ENCODE measurements around the gene CASTOR1.
A peak's percentile ranks its signal among the peaks of the same experiment; 100 is the strongest.
"Not testable (repeated sequence)": the region's sequence is repeated elsewhere in the genome, so short reads cannot be mapped to it uniquely, and the experiment has no call there.

Gene CASTOR1

DNA sequence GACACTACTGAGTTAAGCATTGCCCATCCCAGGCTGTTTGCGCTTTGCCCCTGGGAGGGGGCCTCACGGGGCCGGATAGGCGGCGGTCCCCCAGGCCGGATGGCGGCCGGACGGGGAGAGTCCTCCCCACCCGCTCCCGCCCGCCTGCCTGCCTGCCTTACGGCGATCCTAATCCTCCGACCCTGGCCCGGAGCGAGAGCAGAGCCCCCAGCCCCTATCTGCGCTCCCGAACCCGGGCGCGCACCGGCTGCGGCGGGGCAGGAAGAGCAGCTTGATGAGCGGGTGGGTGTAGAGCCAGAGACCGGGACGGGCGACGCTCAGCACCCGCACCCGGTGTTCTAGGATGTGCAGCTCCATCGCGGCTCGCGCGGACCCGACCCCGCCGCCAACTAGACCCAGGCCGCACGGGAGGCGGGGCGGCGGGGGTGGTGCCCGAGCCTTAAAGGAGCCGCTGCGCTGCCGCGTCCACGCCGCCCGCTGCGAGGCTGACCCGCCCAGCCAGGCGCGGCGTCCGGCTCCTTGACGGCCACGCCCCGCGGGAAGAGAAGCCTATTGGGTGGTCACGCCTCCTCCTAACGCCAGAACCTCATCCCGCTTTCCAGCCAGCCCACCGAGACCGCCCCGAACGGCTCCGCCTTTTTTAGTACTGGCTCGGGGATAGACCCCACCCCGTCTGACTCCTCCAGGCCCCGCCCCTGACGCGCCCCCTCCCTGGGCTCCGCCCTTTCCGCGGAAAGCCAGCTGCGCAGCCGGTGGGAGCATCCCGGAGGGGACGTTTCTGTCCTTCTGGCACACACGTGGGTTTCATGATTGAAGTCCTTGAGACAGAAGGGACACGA is at the start of gene CASTOR1:
Gene CASTOR1 (minus strand): TSS at position 365 of the 839 bp plus-strand sequence. CDS start 8 bp downstream, at position 357.
- TF ChIP-seq, protein P1, sequence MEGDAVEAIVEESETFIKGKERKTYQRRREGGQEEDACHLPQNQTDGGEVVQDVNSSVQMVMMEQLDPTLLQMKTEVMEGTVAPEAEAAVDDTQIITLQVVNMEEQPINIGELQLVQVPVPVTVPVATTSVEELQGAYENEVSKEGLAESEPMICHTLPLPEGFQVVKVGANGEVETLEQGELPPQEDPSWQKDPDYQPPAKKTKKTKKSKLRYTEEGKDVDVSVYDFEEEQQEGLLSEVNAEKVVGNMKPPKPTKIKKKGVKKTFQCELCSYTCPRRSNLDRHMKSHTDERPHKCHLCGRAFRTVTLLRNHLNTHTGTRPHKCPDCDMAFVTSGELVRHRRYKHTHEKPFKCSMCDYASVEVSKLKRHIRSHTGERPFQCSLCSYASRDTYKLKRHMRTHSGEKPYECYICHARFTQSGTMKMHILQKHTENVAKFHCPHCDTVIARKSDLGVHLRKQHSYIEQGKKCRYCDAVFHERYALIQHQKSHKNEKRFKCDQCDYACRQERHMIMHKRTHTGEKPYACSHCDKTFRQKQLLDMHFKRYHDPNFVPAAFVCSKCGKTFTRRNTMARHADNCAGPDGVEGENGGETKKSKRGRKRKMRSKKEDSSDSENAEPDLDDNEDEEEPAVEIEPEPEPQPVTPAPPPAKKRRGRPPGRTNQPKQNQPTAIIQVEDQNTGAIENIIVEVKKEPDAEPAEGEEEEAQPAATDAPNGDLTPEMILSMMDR (IDR thresholded peaks at IDR 0.05; ENCODE audit: low read depth, low read length) = no peak

DNA sequence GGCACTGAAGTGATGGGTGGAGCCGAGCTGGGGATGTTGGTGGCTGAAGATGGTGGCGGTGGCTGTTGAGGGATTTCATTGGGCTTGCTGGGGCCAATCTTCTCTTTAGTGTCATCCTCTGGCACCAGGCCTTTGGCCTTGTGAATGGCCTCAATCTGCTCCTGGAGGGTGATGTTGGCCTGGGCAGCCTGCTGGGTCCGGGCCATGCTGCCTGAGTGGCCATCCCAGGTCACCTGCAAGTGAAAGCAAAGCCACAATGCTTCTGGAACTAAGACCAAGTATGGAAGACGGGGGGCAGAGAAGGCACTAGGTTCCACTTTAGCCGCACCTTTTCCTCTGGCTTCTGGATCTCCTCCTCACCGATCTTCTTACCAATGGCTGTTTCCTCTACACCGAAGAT is 49.5 kb upstream of the CASTOR1 start:
- TF ChIP-seq, protein P1 (IDR thresholded peaks at IDR 0.05; ENCODE audit: low read depth, low read length) = no peak

More for the DNA sequence above, at the start of gene CASTOR1:
- peak within 1 kb of the TSS; percentile 71 for H3K4me3 ChIP-seq (ENCODE audit: low read depth, low read length)

GRCh38 chr22:30338341-30338740 is 49.0 kb upstream of the CASTOR1 start:
- H3K4me3 ChIP-seq (ENCODE audit: low read depth, low read length) = not testable (repeated sequence)

More for the DNA sequence above, 49.5 kb upstream of the CASTOR1 start:
- H3K4me3 ChIP-seq (ENCODE audit: low read depth, low read length) = no peak overlapping the region

- TF ChIP-seq, protein P1 (IDR thresholded peaks at IDR 0.05; ENCODE audit: low read depth, low read length) = no peak
- H3K4me3 ChIP-seq (ENCODE audit: low read depth, low read length) = no peak overlapping the region
Measured at GRCh38 chr22:30337461-30337778, 48.1 kb upstream of the CASTOR1 start.

GRCh38 chr22:30336752-30337460 is 47.6 kb upstream of the CASTOR1 start:
- H3K4me3 ChIP-seq (ENCODE audit: low read depth, low read length) = no peak overlapping the region
- TF ChIP-seq, protein P1 (IDR thresholded peaks at IDR 0.05; ENCODE audit: low read depth, low read length) = no peak

GRCh38 chr22:30335236-30335635 is 45.9 kb upstream of the CASTOR1 start:
- no peak overlapping the region for H3K4me3 ChIP-seq (ENCODE audit: low read depth, low read length)
- TF ChIP-seq, protein P1 (IDR thresholded peaks at IDR 0.05; ENCODE audit: low read depth, low read length) = no peak

- TF ChIP-seq, protein P1 (IDR thresholded peaks at IDR 0.05; ENCODE audit: low read depth, low read length) = no peak
Measured at GRCh38 chr22:30334646-30335045, 45.3 kb upstream of the CASTOR1 start.

More at GRCh38 chr22:30334646-30335045, 45.3 kb upstream of the CASTOR1 start:
- no peak overlapping the region for H3K4me3 ChIP-seq (ENCODE audit: low read depth, low read length)
